Lower leg skin (tissue), 3 donors: Measurements from ENCODE around the gene DOK7.

ENCODE experiments used
- CTCF ChIP-seq, 3 donors: fragments of 450-650 bp; IDR thresholded peaks; one replicate each; pipeline ENCODE4 v1.5.1; 2016; ENCODE audit warnings: antibody characterized with exemption in 3 of 3, mild to moderate bottlenecking in 3 of 3, moderate library complexity in 2 of 3
- POLR2A ChIP-seq, 2 donors: fragments of 450-650 bp; IDR thresholded peaks; one replicate each; pipeline ENCODE4 v1.6.1; 2016 to 2017; ENCODE audit warnings: antibody characterized with exemption in 2 of 2, mild to moderate bottlenecking in 1 of 2, moderate library complexity in 1 of 2

- TF ChIP-seq CTCF (IDR thresholded peaks at IDR 0.05): no peak
- TF ChIP-seq POLR2A (IDR thresholded peaks at IDR 0.05): no peak
Observed at GRCh38 chr4:3432381-3432790, 30.7 kb upstream of the DOK7 start.
